ENCODE measurements around the gene TUBGCP3. TPM values are rescaled to one million over a fixed set of nuclear protein-coding genes. Genes with fewer than 3 reads are reported as not detected.

Gene TUBGCP3
- total RNA-seq, 2 donors from 2014 or later = 26.7 to 30.0 TPM

- 66 to 82% methylated on average over 12 to 17 of the region's 17 CpGs for WGBS, 2 donors
- Histone ChIP-seq H3K9me3 (no peaks in the 10 kb centered on the region), H3K27ac (no peak overlapping the region), H3K27me3 (no peaks in the 10 kb centered on the region), H3K4me3 (no peak overlapping the region), H3K36me3 (replicated peaks in 1 of 2; ENCODE audit: insufficient read depth in 1 of 2, low read depth in 2 of 2) (no peaks in the 10 kb centered on the region), H3K4me1 (peaks cover 12% of the 10 kb centered on the region)
- DNase-seq (no peak), ATAC-seq (no peak)
- TF ChIP-seq CTCF (IDR thresholded peaks at IDR 0.05) = no peak
- TF ChIP-seq POLR2A (IDR thresholded peaks at IDR 0.05) = no peak
- intact Hi-C loops (cut with DNase I) = no loop called here
These were observed 132.4 kb downstream of the TUBGCP3 start for GRCh38 chr13:112455476-112456059.

GRCh38 chr13:112454648-112455334, 133.2 kb downstream of the TUBGCP3 start:
- H3K9me3 ChIP-seq = no peaks in the 10 kb centered on the region
- 74 to 75% methylated on average over 16 of the region's 16 CpGs for WGBS, 2 donors
- intact Hi-C loops (cut with DNase I) = no loop called here
- H3K36me3 ChIP-seq (replicated peaks in 1 of 2; ENCODE audit: insufficient read depth in 1 of 2, low read depth in 2 of 2) = no peaks in the 10 kb centered on the region
- H3K27me3 ChIP-seq = no peaks in the 10 kb centered on the region
- TF ChIP-seq CTCF (IDR thresholded peaks at IDR 0.05) = no peak
- peaks cover 14% of the 10 kb centered on the region for H3K4me1 ChIP-seq
- no peak for DNase-seq
- no peak overlapping the region for H3K27ac ChIP-seq
- H3K4me3 ChIP-seq = no peak overlapping the region
- no peak for ATAC-seq

GRCh38 chr13:112453874-112454647, 133.9 kb downstream of the TUBGCP3 start:
- Histone ChIP-seq H3K4me1 (peaks cover 14% of the 10 kb centered on the region), H3K27ac (no peak overlapping the region), H3K27me3 (no peaks in the 10 kb centered on the region), H3K36me3 (replicated peaks in 1 of 2; ENCODE audit: insufficient read depth in 1 of 2, low read depth in 2 of 2) (no peaks in the 10 kb centered on the region), H3K4me3 (no peak overlapping the region), H3K9me3 (no peaks in the 10 kb centered on the region)
- ATAC-seq (no peak), DNase-seq (no peak)
- intact Hi-C loops (cut with DNase I) = no loop called here
- WGBS, 2 donors = 83 to 87% methylated on average over 16 to 30 of the region's 30 CpGs
- no peak for TF ChIP-seq POLR2A (IDR thresholded peaks at IDR 0.05)
- TF ChIP-seq CTCF (IDR thresholded peaks at IDR 0.05) = no peak

GRCh38 chr13:112453207-112453829, 134.6 kb downstream of the TUBGCP3 start:
- no peaks in the 10 kb centered on the region for H3K27me3 ChIP-seq
- peaks cover 14% of the 10 kb centered on the region for H3K4me1 ChIP-seq
- ATAC-seq = no peak
- H3K9me3 ChIP-seq = no peaks in the 10 kb centered on the region
- DNase-seq = no peak
- 91 to 94% methylated on average over 30 to 32 of the region's 32 CpGs for WGBS, 2 donors
- TF ChIP-seq POLR2A (IDR thresholded peaks at IDR 0.05) = no peak
- TF ChIP-seq CTCF (IDR thresholded peaks at IDR 0.05) = no peak
- H3K27ac ChIP-seq = no peak overlapping the region
- H3K4me3 ChIP-seq = no peak overlapping the region
- intact Hi-C loops (cut with DNase I) = no loop called here
- H3K36me3 ChIP-seq (replicated peaks in 1 of 2; ENCODE audit: insufficient read depth in 1 of 2, low read depth in 2 of 2) = no peaks in the 10 kb centered on the region
